HG03045 (cell line): ENCODE results near the gene TTLL8.

Experiments used
- ATAC-seq: cut with Tn5 transposase; IDR thresholded peaks from one replicate; pipeline ENCODE4 v1.9.1; 2021; ENCODE audit warnings: mild to moderate bottlenecking, moderate library complexity; ENCODE audit not compliant: unreplicated experiment

The TTLL8 gene

GRCh38 chr22:50022171-50022819 lies 35.8 kb downstream of the TTLL8 start:
- no peak for ATAC-seq

GRCh38 chr22:50020606-50021005 lies 37.5 kb downstream of the TTLL8 start:
- ATAC-seq, result no peak

GRCh38 chr22:50019316-50019715 lies 38.8 kb downstream of the TTLL8 start:
- no peak for ATAC-seq

- ATAC-seq, result no peak
Measured at GRCh38 chr22:50018608-50019285, 39.4 kb downstream of the TTLL8 start.

- ATAC-seq, result no peak
Measured at GRCh38 chr22:50017701-50018224, 40.3 kb downstream of the TTLL8 start.

GRCh38 chr22:50016988-50017700 lies 41.0 kb downstream of the TTLL8 start:
- no peak for ATAC-seq

GRCh38 chr22:50016308-50016987 lies 41.6 kb downstream of the TTLL8 start:
- no peak for ATAC-seq

- no peak for ATAC-seq
Measured at GRCh38 chr22:50015451-50016307, 42.4 kb downstream of the TTLL8 start.

GRCh38 chr22:50014655-50015401 lies 43.3 kb downstream of the TTLL8 start:
- ATAC-seq, result no peak

GRCh38 chr22:50014053-50014501 lies 44.0 kb downstream of the TTLL8 start:
- ATAC-seq, result no peak

- no peak for ATAC-seq
Measured at GRCh38 chr22:50012211-50013181, 45.6 kb downstream of the TTLL8 start, which contains the start of gene IL17REL. IL17REL (minus strand) TSS chr22:50012765; CDS start chr22:50012646, 119 bp downstream.

GRCh38 chr22:50011447-50012210 lies 46.5 kb downstream of the TTLL8 start:
- no peak for ATAC-seq

- ATAC-seq, result no peak
Measured at GRCh38 chr22:50010676-50011446, 47.2 kb downstream of the TTLL8 start.

- ATAC-seq, result no peak
Measured at GRCh38 chr22:50009765-50010675, 48.1 kb downstream of the TTLL8 start.

GRCh38 chr22:50009251-50009650 lies 48.8 kb downstream of the TTLL8 start:
- no peak for ATAC-seq
